ENCODE results near the gene S100A10. TPM values are rescaled to one million over a fixed set of nuclear protein-coding genes. Genes with fewer than 3 reads are reported as not detected.

S100A10 gene
- total RNA-seq, 2 experiments from 2014 or later, result 2.6 TPM; not detected in 1

- Histone ChIP-seq H3K4me3 (ENCODE audit: low read depth, low read length, poor library complexity, severe bottlenecking) (no peak overlapping the region), H2AFZ (ENCODE audit: low read length) (no peak overlapping the region), H3K9me2 (ENCODE audit: insufficient read depth, low read length) (no peaks in the 10 kb centered on the region), H3K79me2 (ENCODE audit: insufficient read depth, low read depth, low read length) (no peaks in the 10 kb centered on the region), H3K9me3 (ENCODE audit: low read length) (no peaks in the 10 kb centered on the region), H3K27ac (ENCODE audit: low read depth, low read length, poor library complexity, severe bottlenecking) (no peak overlapping the region), H4K20me1 (ENCODE audit: insufficient read depth, low read length) (no peaks in the 10 kb centered on the region), H3K4me2 (ENCODE audit: low read length) (no peak overlapping the region), H3K36me3 (ENCODE audit: insufficient read depth, low read length) (no peaks in the 10 kb centered on the region), H3K4me1 (ENCODE audit: insufficient read depth, low read length, poor library complexity, severe bottlenecking) (no peaks in the 10 kb centered on the region)
- CTCF ChIA-PET (ENCODE audit: unreplicated experiment), result no interaction called here
- no TSS peak for BruUV-seq (replicated peaks)
- intact Hi-C loops (cut with micrococcal nuclease; ENCODE audit: unreplicated experiment), result no loop called here
- POLR2A ChIA-PET, result no interaction called here
- no peak for TF ChIP-seq EZH2phosphoT487 (IDR thresholded peaks at IDR 0.05; ENCODE audit: borderline replicate concordance, low read depth, low read length)
- TF ChIP-seq CTCF (conservative IDR thresholded peaks at IDR 0.05; ENCODE audit: low read length), result no peak
- DNase-seq (ENCODE audit: low spot score), result no peak
Measured at GRCh38 chr1:151940541-151940940, 53.1 kb downstream of the S100A10 start.

GRCh38 chr1:151939779-151940178 is 53.9 kb downstream of the S100A10 start:
- DNase-seq (ENCODE audit: low spot score), result no peak
- H4K20me1 ChIP-seq (ENCODE audit: insufficient read depth, low read length), result no peaks in the 10 kb centered on the region
- intact Hi-C loops (cut with micrococcal nuclease; ENCODE audit: unreplicated experiment), result loop anchor here (10.0 kb wide), 1 partner anchor 245 kb away; no protein-coding TSS in a partner anchor
- no peaks in the 10 kb centered on the region for H3K4me1 ChIP-seq (ENCODE audit: insufficient read depth, low read length, poor library complexity, severe bottlenecking)
- H3K79me2 ChIP-seq (ENCODE audit: insufficient read depth, low read depth, low read length), result no peaks in the 10 kb centered on the region
- H3K9me2 ChIP-seq (ENCODE audit: insufficient read depth, low read length), result no peaks in the 10 kb centered on the region
- no peaks in the 10 kb centered on the region for H3K9me3 ChIP-seq (ENCODE audit: low read length)
- BruUV-seq (replicated peaks), result no TSS peak
- no peak overlapping the region for H3K4me3 ChIP-seq (ENCODE audit: low read depth, low read length, poor library complexity, severe bottlenecking)
- TF ChIP-seq EZH2phosphoT487 (IDR thresholded peaks at IDR 0.05; ENCODE audit: borderline replicate concordance, low read depth, low read length) (no peak), CTCF (conservative IDR thresholded peaks at IDR 0.05; ENCODE audit: low read length) (no peak)
- ChIA-PET POLR2A (interaction anchor here (0.9 kb wide), 1 partner anchor 15 kb away, joined by 3 read pairs; no protein-coding TSS in a partner anchor), CTCF (ENCODE audit: unreplicated experiment) (interaction anchor here (1.5 kb wide), 1 partner anchor 31 kb away, joined by 3 read pairs; the partner anchor contains the start of gene THEM4)
- no peak overlapping the region for H2AFZ ChIP-seq (ENCODE audit: low read length)
- H3K4me2 ChIP-seq (ENCODE audit: low read length), result no peak overlapping the region
- no peak overlapping the region for H3K27ac ChIP-seq (ENCODE audit: low read depth, low read length, poor library complexity, severe bottlenecking)
- no peaks in the 10 kb centered on the region for H3K36me3 ChIP-seq (ENCODE audit: insufficient read depth, low read length)

GRCh38 chr1:151939141-151939540 is 54.5 kb downstream of the S100A10 start:
- no TSS peak for BruUV-seq (replicated peaks)
- no peaks in the 10 kb centered on the region for H3K36me3 ChIP-seq (ENCODE audit: insufficient read depth, low read length)
- DNase-seq (ENCODE audit: low spot score), result no peak
- H3K4me1 ChIP-seq (ENCODE audit: insufficient read depth, low read length, poor library complexity, severe bottlenecking), result no peaks in the 10 kb centered on the region
- ChIA-PET CTCF (ENCODE audit: unreplicated experiment) (interaction anchor here (1.5 kb wide), 1 partner anchor 30 kb away, joined by 3 read pairs; the partner anchor contains the start of gene THEM4), POLR2A (interaction anchor here (0.9 to 1.1 kb wide), 2 partner anchors 14 to 57 kb away, joined by 3 read pairs; no protein-coding TSS in a partner anchor)
- TF ChIP-seq EZH2phosphoT487 (IDR thresholded peaks at IDR 0.05; ENCODE audit: borderline replicate concordance, low read depth, low read length) (no peak), CTCF (conservative IDR thresholded peaks at IDR 0.05; ENCODE audit: low read length) (no peak)
- intact Hi-C loops (cut with micrococcal nuclease; ENCODE audit: unreplicated experiment), result loop anchor here (10.0 kb wide), 1 partner anchor 246 kb away; no protein-coding TSS in a partner anchor
- H4K20me1 ChIP-seq (ENCODE audit: insufficient read depth, low read length), result no peaks in the 10 kb centered on the region
- no peaks in the 10 kb centered on the region for H3K79me2 ChIP-seq (ENCODE audit: insufficient read depth, low read depth, low read length)
- no peaks in the 10 kb centered on the region for H3K9me3 ChIP-seq (ENCODE audit: low read length)
- no peak overlapping the region for H3K4me2 ChIP-seq (ENCODE audit: low read length)
- no peak overlapping the region for H3K27ac ChIP-seq (ENCODE audit: low read depth, low read length, poor library complexity, severe bottlenecking)
- H3K4me3 ChIP-seq (ENCODE audit: low read depth, low read length, poor library complexity, severe bottlenecking), result no peak overlapping the region
- H2AFZ ChIP-seq (ENCODE audit: low read length), result no peak overlapping the region
- H3K9me2 ChIP-seq (ENCODE audit: insufficient read depth, low read length), result no peaks in the 10 kb centered on the region

Data from OCI-LY7 (cell line).